HG02870 (cell line): ENCODE measurements around the gene PLK5.

Source experiments
- ATAC-seq: cut with Tn5 transposase; IDR thresholded peaks from one replicate; pipeline ENCODE4 v1.9.1; 2021; ENCODE audit warnings: mild to moderate bottlenecking, moderate library complexity; ENCODE audit not compliant: unreplicated experiment

The PLK5 gene

GRCh38 chr19:1554968-1555367 lies 31.1 kb downstream of the PLK5 start:
- ATAC-seq = no peak

GRCh38 chr19:1555487-1556389 lies 31.9 kb downstream of the PLK5 start:
- no peak for ATAC-seq

GRCh38 chr19:1556390-1557070 lies 32.7 kb downstream of the PLK5 start:
- no peak for ATAC-seq

DNA sequence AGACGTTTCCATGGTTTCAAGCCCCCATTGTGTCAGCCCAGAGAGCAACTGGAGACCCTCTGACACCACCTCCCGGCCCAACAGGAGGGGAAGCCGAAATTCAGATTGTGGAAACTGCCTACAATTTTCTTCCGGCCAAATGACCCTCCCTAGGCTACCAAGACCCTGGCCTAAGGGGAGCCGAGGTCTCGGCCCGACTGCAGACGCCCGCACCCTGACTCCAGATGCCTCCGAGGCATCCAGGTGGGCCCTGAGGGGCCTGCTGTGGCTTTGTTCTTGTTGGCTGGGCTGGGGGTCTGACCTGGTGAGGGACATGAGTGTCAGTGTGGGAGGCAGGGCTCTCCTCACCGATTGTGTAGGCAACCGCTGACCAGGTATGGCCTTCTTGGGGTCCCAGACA lies 34.7 kb downstream of the PLK5 start:
- ATAC-seq = no peak

- no peak for ATAC-seq
Measured at GRCh38 chr19:1560286-1560882, 36.5 kb downstream of the PLK5 start.

DNA sequence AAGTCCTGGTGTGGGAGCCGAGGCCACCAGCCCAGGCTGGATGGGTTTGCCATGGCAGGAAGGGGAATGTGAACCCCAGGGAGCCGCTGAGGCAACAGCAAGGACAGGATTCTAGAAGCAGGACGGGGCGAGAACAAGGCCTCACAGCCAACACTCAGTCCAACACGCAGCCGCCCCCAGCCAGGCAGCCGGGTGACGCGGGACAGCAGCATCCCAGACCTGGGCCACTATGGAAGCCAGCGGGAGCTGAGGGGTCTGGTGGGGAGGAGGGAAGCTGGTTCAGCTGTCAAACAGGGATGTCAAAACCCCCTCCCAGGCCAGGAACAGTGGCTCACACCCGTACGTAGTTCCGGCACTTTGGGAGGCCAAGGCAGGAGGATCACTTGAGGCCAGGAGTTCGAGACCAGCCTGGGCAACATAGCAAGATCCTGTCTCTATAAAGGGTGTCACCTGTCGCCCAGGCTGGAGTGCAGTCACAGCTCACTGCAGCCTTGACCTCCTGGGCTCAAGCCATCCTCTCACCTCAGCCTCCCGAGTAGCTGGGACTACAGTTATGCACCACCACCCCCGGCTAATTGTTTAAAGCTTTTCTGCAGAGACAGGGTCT lies 37.5 kb downstream of the PLK5 start:
- ATAC-seq = no peak

DNA sequence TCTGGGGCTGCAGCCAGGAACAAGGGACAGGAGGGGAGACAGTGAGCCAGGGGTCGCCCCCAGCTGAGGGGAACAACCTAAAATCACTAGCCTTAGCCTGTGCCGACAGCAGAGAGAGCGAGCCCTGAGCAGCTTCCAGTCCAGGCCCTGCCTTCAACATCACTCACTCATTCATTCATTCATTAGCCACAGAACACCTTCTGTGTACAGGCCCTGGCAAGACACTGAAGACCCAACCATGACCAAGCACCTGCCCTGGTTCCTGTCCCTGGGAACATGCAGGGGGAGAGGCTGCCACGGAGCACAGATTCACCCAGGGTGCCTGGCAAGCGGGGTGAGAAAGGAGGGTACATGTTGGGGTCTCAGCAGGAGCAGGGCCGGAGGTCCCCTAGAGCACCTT lies 39.4 kb downstream of the PLK5 start:
- no peak for ATAC-seq

DNA sequence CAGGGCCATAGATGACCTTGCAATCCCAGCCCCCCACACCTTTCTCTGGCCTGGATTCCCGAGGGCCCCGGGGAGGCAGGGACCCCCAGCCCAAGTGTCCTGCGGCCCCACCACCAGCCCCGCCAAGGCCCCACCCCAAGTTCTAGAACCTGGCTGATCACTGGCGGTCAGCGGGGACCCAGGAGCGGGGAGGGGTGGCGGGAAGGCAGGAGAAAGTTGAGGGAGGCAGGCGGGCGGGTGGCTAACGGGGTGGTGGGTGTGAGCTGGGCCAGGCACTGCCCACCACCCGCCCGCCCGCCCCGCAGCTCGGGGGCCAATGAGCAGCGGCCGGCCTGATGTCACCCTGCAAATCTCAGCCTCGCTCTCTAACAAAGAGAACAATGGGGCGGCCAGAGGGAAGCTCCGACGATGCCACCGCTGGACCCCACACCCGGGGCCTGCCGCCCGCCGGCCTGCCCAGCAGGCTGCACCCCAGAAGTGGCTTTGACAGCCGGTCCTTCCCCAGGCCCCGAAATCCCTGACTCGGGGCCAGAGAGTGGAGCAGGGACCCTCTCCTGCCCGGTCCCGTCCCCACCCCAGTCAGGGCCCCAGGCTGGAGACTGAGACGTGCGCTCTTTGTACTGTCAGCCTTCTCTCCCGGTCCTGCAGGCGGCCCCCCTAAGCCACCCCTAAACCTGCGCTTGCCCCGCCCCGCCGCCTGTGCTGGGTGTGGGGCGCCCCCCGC lies 42.7 kb downstream of the PLK5 start:
- no peak for ATAC-seq

DNA sequence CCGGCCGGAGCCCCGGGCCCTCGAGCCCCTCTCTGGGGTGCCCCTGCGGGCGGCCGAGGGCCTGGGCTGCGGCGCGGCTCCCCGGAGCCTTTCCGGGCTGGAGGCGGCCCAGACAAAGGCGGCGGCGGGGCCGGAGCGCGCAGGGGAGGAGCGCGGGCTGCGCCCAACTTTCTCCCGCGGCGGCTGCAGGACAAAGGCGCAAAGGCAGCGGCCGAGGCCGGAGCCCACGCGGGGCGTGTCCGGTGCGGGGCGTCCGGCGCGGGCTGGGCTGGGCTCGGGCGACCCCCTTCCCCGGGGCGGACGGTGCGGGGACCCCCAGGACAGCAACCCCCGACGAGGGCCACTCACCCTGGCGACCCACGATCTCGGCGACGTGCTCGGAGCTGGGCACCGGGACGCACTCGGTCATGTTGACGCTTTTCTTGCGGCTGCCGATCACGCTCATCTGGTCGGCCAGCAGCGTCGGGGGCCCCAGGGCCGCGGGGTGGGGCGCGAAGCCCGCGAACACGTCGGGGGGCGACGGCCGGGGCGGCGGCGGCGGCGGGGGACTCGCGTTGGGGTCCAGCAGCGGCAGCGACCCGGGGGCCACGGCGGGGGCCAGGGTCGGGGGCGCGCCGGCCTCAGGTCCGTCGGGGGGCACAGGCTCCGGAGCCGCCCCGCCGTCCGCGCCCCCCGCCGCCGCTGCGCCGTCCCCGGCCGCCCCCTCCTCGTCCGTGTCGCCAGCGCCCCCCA lies 43.4 kb downstream of the PLK5 start:
- no peak for ATAC-seq

- ATAC-seq = no peak
Measured at GRCh38 chr19:1567848-1568227, 44.0 kb downstream of the PLK5 start.

- ATAC-seq = no peak
Measured at GRCh38 chr19:1568320-1569019, 44.6 kb downstream of the PLK5 start, which contains the start of gene MEX3D. TSS of gene MEX3D (minus strand) at chr19:1568325. CDS start at chr19:1568058, 267 bp downstream.

GRCh38 chr19:1569997-1570396 lies 46.1 kb downstream of the PLK5 start:
- no peak for ATAC-seq

GRCh38 chr19:1570836-1571235 lies 47.0 kb downstream of the PLK5 start:
- no peak for ATAC-seq

DNA sequence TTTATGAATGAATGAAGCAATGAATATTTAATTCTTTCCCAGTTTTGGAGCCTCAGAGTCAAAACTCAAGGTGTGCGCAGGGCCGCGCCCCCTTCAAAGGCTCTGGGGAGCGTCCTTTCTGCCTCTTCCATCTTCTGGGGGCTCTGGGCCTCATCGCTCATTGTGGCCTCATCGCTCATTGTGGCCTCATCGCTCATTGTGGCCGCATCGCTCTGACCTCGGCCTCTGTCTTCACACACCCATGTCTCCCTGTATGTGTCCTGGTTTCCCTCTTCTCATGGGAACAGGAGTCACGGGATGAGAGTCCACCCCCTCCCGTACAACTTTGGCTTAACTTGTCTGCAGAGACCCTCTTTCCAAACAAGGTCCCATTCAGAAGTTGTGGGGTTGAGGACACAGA lies 47.5 kb downstream of the PLK5 start:
- ATAC-seq = no peak

- no peak for ATAC-seq
Measured at GRCh38 chr19:1572795-1573194, 48.9 kb downstream of the PLK5 start.

GRCh38 chr19:1574354-1575136 lies 50.7 kb downstream of the PLK5 start:
- ATAC-seq = no peak

DNA sequence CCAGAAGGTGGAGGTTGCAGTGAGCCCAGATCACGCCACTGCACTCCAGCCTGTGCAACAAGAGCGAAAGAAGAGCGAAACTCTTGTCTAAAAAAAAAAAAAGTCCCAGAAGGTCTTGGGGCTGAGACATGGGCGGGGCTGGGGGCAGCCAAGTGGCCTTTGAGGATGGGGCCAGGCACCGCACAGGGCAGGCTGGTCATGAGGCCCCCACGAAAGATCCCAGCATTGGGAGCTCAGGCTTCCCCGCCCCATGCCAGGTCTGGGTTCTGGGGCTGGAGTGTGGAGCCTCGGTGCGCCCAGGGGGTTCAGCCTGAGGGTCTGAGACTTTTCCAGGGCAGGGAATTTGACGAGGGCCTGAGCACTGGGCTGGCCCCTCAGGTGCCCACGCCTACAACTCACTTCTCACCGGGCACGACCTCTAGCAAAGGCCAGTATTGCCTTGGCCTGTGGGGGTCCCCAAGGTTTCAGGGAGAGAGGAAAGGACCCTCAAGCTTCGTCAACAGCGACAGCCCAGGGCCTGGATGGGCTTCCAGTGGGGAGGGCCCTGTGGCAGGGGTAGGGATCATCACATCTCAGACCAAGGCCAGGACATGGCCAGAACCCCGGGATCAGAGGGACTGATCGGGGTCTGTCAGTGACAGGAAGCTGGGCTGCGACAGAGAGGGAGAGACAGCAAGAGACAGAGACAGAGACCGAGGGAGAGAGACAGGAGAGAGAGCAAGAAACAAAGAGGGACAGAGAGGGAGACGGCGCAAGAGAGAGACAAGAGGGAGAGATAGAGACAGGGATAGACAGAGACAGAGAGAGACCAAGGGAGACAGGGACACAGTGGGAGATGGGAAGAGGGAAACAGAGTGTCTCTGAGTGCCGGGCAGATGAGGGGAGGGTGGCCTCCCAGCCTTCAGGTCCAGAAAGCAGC lies 51.7 kb downstream of the PLK5 start:
- ATAC-seq = no peak
